ENCODE results near the gene SLC26A1. TPM values are rescaled to one million over a fixed set of nuclear protein-coding genes. Genes with fewer than 3 reads are reported as not detected.

SLC26A1 gene
- total and polyA plus RNA-seq, 8 donors = 0.28 to 1.7 (median 0.66) TPM

- Histone ChIP-seq H3K27ac (no peak overlapping the region), H3K4me1 (no peaks in the 10 kb centered on the region), H3K9me3 (no peaks in the 10 kb centered on the region), H3K4me3 (no peak overlapping the region), H3K27me3 (no peaks in the 10 kb centered on the region), H3K36me3 (no peaks in the 10 kb centered on the region)
- TF ChIP-seq CTCF (IDR thresholded peaks at IDR 0.05) = no peak
- ATAC-seq = no peak
- 94 to 95% methylated on average over 13 of the region's 13 CpGs for WGBS, 2 donors
- no peak for FAIRE-seq
- peak in 1 of 6 donors; percentile 54 for DNase-seq
- intact Hi-C loops (cut with DNase I) = no loop called here
These were observed 44.3 kb downstream of the SLC26A1 start for GRCh38 chr4:948936-949300.

GRCh38 chr4:948101-948935 lies 44.9 kb downstream of the SLC26A1 start:
- H3K36me3 ChIP-seq = no peaks in the 10 kb centered on the region
- no peak overlapping the region for H3K4me3 ChIP-seq
- TF ChIP-seq CTCF (IDR thresholded peaks at IDR 0.05) = no peak
- ATAC-seq (peak; percentile 67 to 90 (median 70)), FAIRE-seq (no peak), DNase-seq (peak; percentile 46 to 68 (median 64))
- intact Hi-C loops (cut with DNase I) = no loop called here
- no peaks in the 10 kb centered on the region for H3K4me1 ChIP-seq
- 52 to 58% methylated on average over 29 to 33 of the region's 33 CpGs for WGBS, 2 donors
- no peaks in the 10 kb centered on the region for H3K9me3 ChIP-seq
- no peaks in the 10 kb centered on the region for H3K27me3 ChIP-seq
- H3K27ac ChIP-seq = no peak overlapping the region

GRCh38 chr4:947491-947971 lies 45.7 kb downstream of the SLC26A1 start:
- intact Hi-C loops (cut with DNase I) = no loop called here
- FAIRE-seq (no peak), ATAC-seq (no peak), DNase-seq (peak in 2 of 6 donors; percentile 39 to 75)
- Histone ChIP-seq H3K4me3 (no peak overlapping the region), H3K27me3 (no peaks in the 10 kb centered on the region), H3K9me3 (no peaks in the 10 kb centered on the region), H3K36me3 (no peaks in the 10 kb centered on the region), H3K27ac (no peak overlapping the region), H3K4me1 (no peaks in the 10 kb centered on the region)
- TF ChIP-seq CTCF (IDR thresholded peaks at IDR 0.05) = no peak
- whole genome bisulfite sequencing, 2 donors = 94 to 95% methylated on average over 18 to 19 of the region's 19 CpGs

GRCh38 chr4:946517-947471 lies 46.4 kb downstream of the SLC26A1 start:
- no peak for FAIRE-seq
- 86 to 89% methylated on average over 59 to 62 of the region's 62 CpGs for WGBS, 2 donors
- Histone ChIP-seq H3K4me1 (no peaks in the 10 kb centered on the region), H3K27ac (no peak overlapping the region), H3K9me3 (no peaks in the 10 kb centered on the region), H3K27me3 (no peaks in the 10 kb centered on the region), H3K4me3 (no peak overlapping the region), H3K36me3 (no peaks in the 10 kb centered on the region)
- TF ChIP-seq CTCF (IDR thresholded peaks at IDR 0.05) = no peak
- no peak for ATAC-seq
- peak in 1 of 6 donors; percentile 43 for DNase-seq
- intact Hi-C loops (cut with DNase I) = no loop called here
